Activated CD4-positive, alpha-beta T cell treated with anti-CD3 and anti-CD28 coated beads, Interleukin-2, amount 10 ng/mL, durations not matched to agents 24 days and 14 days (primary cell): ENCODE measurements around the gene POLR2C. TPM values are rescaled to one million over a fixed set of nuclear protein-coding genes. Genes with fewer than 3 reads are reported as not detected.
"Not testable (repeated sequence)": the region's sequence is repeated elsewhere in the genome, so short reads cannot be mapped to it uniquely, and the experiment has no call there.

ENCODE experiments used
- DNase-seq: peaks from one replicate; pipeline ENCODE4 v3.0.0; 2022
- H3K27ac Mint-ChIP-seq: one replicate; pipeline ENCODE4 v1.8.0; 2022; ENCODE audit warnings: mild to moderate bottlenecking, mixed read lengths
- H3K27me3 Mint-ChIP-seq: one replicate; pipeline ENCODE4 v1.8.0; 2022; ENCODE audit warnings: mixed read lengths
- H3K36me3 Mint-ChIP-seq: one replicate; pipeline ENCODE4 v1.8.0; 2022; ENCODE audit warnings: low read depth, mild to moderate bottlenecking, mixed read lengths
- H3K4me1 Mint-ChIP-seq: one replicate; pipeline ENCODE4 v1.8.0; 2021; ENCODE audit warnings: mixed read lengths
- H3K4me3 Mint-ChIP-seq: one replicate; pipeline ENCODE4 v1.8.0; 2022; ENCODE audit warnings: mild to moderate bottlenecking, moderate library complexity, mixed read lengths
- H3K9me3 Mint-ChIP-seq: one replicate; pipeline ENCODE4 v1.8.0; 2021; ENCODE audit warnings: mixed read lengths
- intact Hi-C: fragments of 100-400 bp; cut with micrococcal nuclease; formaldehyde crosslinking; loops from one replicate; pipeline ENCODE4 v1.15.1; 2023
- total RNA-seq: library from RNA; stranded (reverse); gene quantifications from 2 replicates; pipeline ENCODE4 v1.2.3, GENCODE V29; 2022

POLR2C gene
- total RNA-seq, 1 donor from 2014 or later, result 88.5 TPM

GRCh38 chr16:57489229-57489628 is 26.8 kb downstream of the POLR2C start:
- no peak for DNase-seq
- intact Hi-C loops, result no loop called here
- Mint-ChIP-seq H3K4me3 (no peak overlapping the region), H3K27me3 (peaks cover 13% of the 10 kb centered on the region), H3K9me3 (no peaks in the 10 kb centered on the region), H3K36me3 (no peaks in the 10 kb centered on the region), H3K27ac (no peak overlapping the region), H3K4me1 (peaks cover 12% of the 10 kb centered on the region)

- no peak overlapping the region for H3K4me3 Mint-ChIP-seq
- no peak for DNase-seq
- H3K4me1 Mint-ChIP-seq, result no peaks in the 10 kb centered on the region
- H3K27me3 Mint-ChIP-seq, result peaks cover 16% of the 10 kb centered on the region
- no peak overlapping the region for H3K27ac Mint-ChIP-seq
- no peaks in the 10 kb centered on the region for H3K36me3 Mint-ChIP-seq
- H3K9me3 Mint-ChIP-seq, result no peaks in the 10 kb centered on the region
- intact Hi-C loops, result no loop called here
These were observed 31.3 kb downstream of the POLR2C start for GRCh38 chr16:57493767-57494166.

GRCh38 chr16:57497121-57497520 is 34.6 kb downstream of the POLR2C start:
- peaks cover 11% of the 10 kb centered on the region for H3K27me3 Mint-ChIP-seq
- intact Hi-C loops, result no loop called here
- H3K36me3 Mint-ChIP-seq, result no peaks in the 10 kb centered on the region
- no peak overlapping the region for H3K4me3 Mint-ChIP-seq
- no peak overlapping the region for H3K27ac Mint-ChIP-seq
- DNase-seq, result no peak
- no peaks in the 10 kb centered on the region for H3K9me3 Mint-ChIP-seq
- H3K4me1 Mint-ChIP-seq, result peaks cover 11% of the 10 kb centered on the region

- DNase-seq, result no peak
- no peaks in the 10 kb centered on the region for H3K9me3 Mint-ChIP-seq
- H3K27me3 Mint-ChIP-seq, result peaks cover 7% of the 10 kb centered on the region
- no peaks in the 10 kb centered on the region for H3K36me3 Mint-ChIP-seq
- peaks cover 11% of the 10 kb centered on the region for H3K4me1 Mint-ChIP-seq
- no peak overlapping the region for H3K4me3 Mint-ChIP-seq
- H3K27ac Mint-ChIP-seq, result no peak overlapping the region
- intact Hi-C loops, result no loop called here
These were observed 35.6 kb downstream of the POLR2C start for GRCh38 chr16:57498031-57498430.

- H3K36me3 Mint-ChIP-seq, DNase-seq, H3K9me3 Mint-ChIP-seq, H3K27me3 Mint-ChIP-seq, H3K4me3 Mint-ChIP-seq, intact Hi-C loops, H3K27ac Mint-ChIP-seq: not testable (repeated sequence)
- H3K4me1 Mint-ChIP-seq, result peaks cover 11% of the 10 kb centered on the region
These were observed 37.5 kb downstream of the POLR2C start for GRCh38 chr16:57499941-57500340.

GRCh38 chr16:57500578-57501111 is 38.2 kb downstream of the POLR2C start:
- Mint-ChIP-seq H3K27me3 (no peaks in the 10 kb centered on the region), H3K9me3 (no peaks in the 10 kb centered on the region), H3K36me3 (no peaks in the 10 kb centered on the region), H3K4me3 (no peak overlapping the region), H3K4me1 (peaks cover 11% of the 10 kb centered on the region), H3K27ac (no peak overlapping the region)
- DNase-seq, result peak; percentile 73
- intact Hi-C loops, result no loop called here

GRCh38 chr16:57501492-57501891 is 39.0 kb downstream of the POLR2C start:
- intact Hi-C loops, result no loop called here
- H3K9me3 Mint-ChIP-seq, result no peaks in the 10 kb centered on the region
- H3K4me1 Mint-ChIP-seq, result peaks cover 11% of the 10 kb centered on the region
- H3K27me3 Mint-ChIP-seq, result peaks cover 1% of the 10 kb centered on the region
- no peaks in the 10 kb centered on the region for H3K36me3 Mint-ChIP-seq
- no peak overlapping the region for H3K4me3 Mint-ChIP-seq
- no peak overlapping the region for H3K27ac Mint-ChIP-seq
- DNase-seq, result no peak

- Mint-ChIP-seq H3K4me3 (no peak overlapping the region), H3K4me1 (peaks cover 11% of the 10 kb centered on the region), H3K36me3 (no peaks in the 10 kb centered on the region), H3K27ac (no peak overlapping the region), H3K9me3 (no peaks in the 10 kb centered on the region), H3K27me3 (peaks cover 2% of the 10 kb centered on the region)
- intact Hi-C loops, result no loop called here
- DNase-seq, result no peak
These were observed 39.7 kb downstream of the POLR2C start for GRCh38 chr16:57502048-57502775.

- Mint-ChIP-seq H3K36me3 (no peaks in the 10 kb centered on the region), H3K4me3 (no peak overlapping the region), H3K27me3 (peaks cover 2% of the 10 kb centered on the region), H3K27ac (no peak overlapping the region), H3K4me1 (peaks cover 11% of the 10 kb centered on the region), H3K9me3 (no peaks in the 10 kb centered on the region)
- intact Hi-C loops, result no loop called here
- DNase-seq, result no peak
These were observed 40.9 kb downstream of the POLR2C start for GRCh38 chr16:57503366-57503765.

GRCh38 chr16:57504001-57504400 is 41.5 kb downstream of the POLR2C start:
- intact Hi-C loops, result no loop called here

GRCh38 chr16:57504491-57504890 is 42.0 kb downstream of the POLR2C start:
- H3K27me3 Mint-ChIP-seq, result peaks cover 2% of the 10 kb centered on the region
- H3K36me3 Mint-ChIP-seq, result no peaks in the 10 kb centered on the region
- intact Hi-C loops, result no loop called here
- no peak overlapping the region for H3K27ac Mint-ChIP-seq
- H3K9me3 Mint-ChIP-seq, result no peaks in the 10 kb centered on the region
- no peak overlapping the region for H3K4me3 Mint-ChIP-seq
- H3K4me1 Mint-ChIP-seq, result peaks cover 11% of the 10 kb centered on the region
- DNase-seq, result no peak

More at GRCh38 chr16:57504001-57504400, 41.5 kb downstream of the POLR2C start:
- H3K4me3 Mint-ChIP-seq, result no peak overlapping the region
- no peak overlapping the region for H3K27ac Mint-ChIP-seq
- H3K27me3 Mint-ChIP-seq, result peaks cover 2% of the 10 kb centered on the region
- no peak for DNase-seq
- H3K4me1 Mint-ChIP-seq, result peaks cover 11% of the 10 kb centered on the region
- H3K36me3 Mint-ChIP-seq, result no peaks in the 10 kb centered on the region
- no peaks in the 10 kb centered on the region for H3K9me3 Mint-ChIP-seq

- intact Hi-C loops, result no loop called here
- DNase-seq, result no peak
- Mint-ChIP-seq H3K36me3 (no peaks in the 10 kb centered on the region), H3K27ac (no peak overlapping the region), H3K4me3 (no peak overlapping the region), H3K27me3 (peaks cover 2% of the 10 kb centered on the region), H3K9me3 (no peaks in the 10 kb centered on the region), H3K4me1 (peaks cover 11% of the 10 kb centered on the region)
These were observed 42.7 kb downstream of the POLR2C start for GRCh38 chr16:57505169-57505568.

- intact Hi-C loops, result no loop called here
- Mint-ChIP-seq H3K27ac (no peak overlapping the region), H3K4me3 (no peak overlapping the region), H3K4me1 (no peaks in the 10 kb centered on the region), H3K9me3 (no peaks in the 10 kb centered on the region), H3K36me3 (peaks cover 2% of the 10 kb centered on the region), H3K27me3 (peaks cover 2% of the 10 kb centered on the region)
- no peak for DNase-seq
These were observed 44.9 kb downstream of the POLR2C start for GRCh38 chr16:57507136-57508034.

GRCh38 chr16:57508035-57508425 is 45.6 kb downstream of the POLR2C start:
- DNase-seq, result no peak
- Mint-ChIP-seq H3K4me1 (no peaks in the 10 kb centered on the region), H3K36me3 (peaks cover 2% of the 10 kb centered on the region), H3K9me3 (no peaks in the 10 kb centered on the region), H3K4me3 (no peak overlapping the region), H3K27me3 (peaks cover 2% of the 10 kb centered on the region), H3K27ac (no peak overlapping the region)
- intact Hi-C loops, result no loop called here
